GM23248 (cell line): ENCODE data around the gene LYSMD4. TPM values are rescaled to one million over a fixed set of nuclear protein-coding genes. Genes with fewer than 3 reads are reported as not detected.

Source experiments
- DNase-seq: peaks from one replicate; pipeline ENCODE4 v3.0.0-alpha.2; 2015
- H2AFZ ChIP-seq: fragments of 200-600 bp; sonication (generic); 2 replicates; pipeline ENCODE4 v1.6.1; 2016; ENCODE audit warnings: antibody characterized with exemption
- H3F3A ChIP-seq: fragments of 200-600 bp; sonication (generic); 2 replicates; pipeline ENCODE4 v1.6.1; 2016; ENCODE audit warnings: mild to moderate bottlenecking, antibody characterized with exemption, mixed run types; ENCODE audit not compliant: insufficient read depth
- H3K27ac ChIP-seq: fragments of 200-600 bp; sonication (generic); 2 replicates; pipeline ENCODE4 v1.5.1; 2016; ENCODE audit warnings: mild to moderate bottlenecking
- H3K27me3 ChIP-seq: fragments of 200-600 bp; sonication (generic); replicated peaks from 2 replicates; pipeline ENCODE4 v1.6.1; 2016; ENCODE audit warnings: mild to moderate bottlenecking; ENCODE audit not compliant: insufficient read depth
- H3K36me3 ChIP-seq: fragments of 200-600 bp; sonication (generic); 2 replicates; pipeline ENCODE4 v1.6.1; 2016; ENCODE audit warnings: low read depth, mild to moderate bottlenecking
- H3K4me1 ChIP-seq: fragments of 200-600 bp; sonication (generic); 2 replicates; pipeline ENCODE4 v1.6.1; 2016; ENCODE audit warnings: mild to moderate bottlenecking; ENCODE audit not compliant: insufficient read depth
- H3K4me2 ChIP-seq: fragments of 200-600 bp; sonication (generic); one replicate; pipeline ENCODE4 v1.6.1; 2016; ENCODE audit warnings: mild to moderate bottlenecking; ENCODE audit not compliant: unreplicated experiment
- H3K4me3 ChIP-seq: fragments of 200-600 bp; sonication (generic); 2 replicates; pipeline ENCODE4 v1.5.1; 2016; ENCODE audit warnings: mild to moderate bottlenecking
- H3K79me2 ChIP-seq: fragments of 200-600 bp; sonication (generic); 2 replicates; pipeline ENCODE4 v1.6.1; 2016; ENCODE audit warnings: mild to moderate bottlenecking; ENCODE audit not compliant: insufficient read depth
- H3K9ac ChIP-seq: fragments of 200-600 bp; sonication (generic); 2 replicates; pipeline ENCODE4 v1.6.1; 2016; ENCODE audit warnings: mild to moderate bottlenecking
- H3K9me2 ChIP-seq: fragments of 200-600 bp; sonication (generic); 2 replicates; pipeline ENCODE4 v1.6.1; 2016; ENCODE audit warnings: mixed run types, mild to moderate bottlenecking, moderate library complexity; ENCODE audit not compliant: insufficient read depth
- H3K9me3 ChIP-seq: fragments of 200-600 bp; sonication (generic); one replicate; pipeline ENCODE4 v1.6.1; 2017; ENCODE audit warnings: low read depth
- H4K20me1 ChIP-seq: fragments of 200-600 bp; sonication (generic); 2 replicates; pipeline ENCODE4 v1.6.0; 2016; ENCODE audit not compliant: insufficient read depth
- EZH2 ChIP-seq: fragments of 200-600 bp; sonication (generic); IDR thresholded peaks from 2 replicates; pipeline ENCODE4 v1.6.1; 2018; ENCODE audit warnings: antibody characterized with exemption, mild to moderate bottlenecking; ENCODE audit not compliant: insufficient read depth, poor library complexity, severe bottlenecking
- EZH2phosphoT487 ChIP-seq: fragments of 200-600 bp; sonication (generic); IDR thresholded peaks from 2 replicates; pipeline ENCODE4 v1.6.1; 2018; ENCODE audit warnings: antibody characterized with exemption, moderate library complexity, mild to moderate bottlenecking, low read depth; ENCODE audit not compliant: insufficient read depth
- WGBS, 2 experiments: methylation state at CpG; one replicate each; pipeline ENCODE4 v1.1.6; 2015 to 2017; ENCODE audit warnings: low lambda C conversion rate in 2 of 2, low coverage in 1 of 2; ENCODE audit errors: missing lambda C conversion rate in 2 of 2; 5-methylcytosine and 5-hydroxymethylcytosine counted together
- in situ Hi-C: fragments of 300-500 bp; cut with MboI; formaldehyde crosslinking; loops from 2 replicates; pipeline ENCODE4 v1.15.0; 2020
- polyA plus RNA-seq: library from polyadenylated mRNA; unstranded; fragments of >200 nt; fragmentation: Nextera tagmentation; extraction: Ambion mirVana; gene quantifications from 2 replicates; pipeline ENCODE4 v1.2.1, GENCODE V29; 2016
- total RNA-seq: library from RNA; depleted of rRNA; stranded (reverse); fragments of >200 nt; shearing (Covaris generic); gene quantifications from 2 replicates; pipeline ENCODE4 v1.2.3, GENCODE V29; 2014

Gene LYSMD4
- total and polyA plus RNA-seq, 2 experiments from 2014 or later: 5.2 to 8.1 TPM

DNA sequence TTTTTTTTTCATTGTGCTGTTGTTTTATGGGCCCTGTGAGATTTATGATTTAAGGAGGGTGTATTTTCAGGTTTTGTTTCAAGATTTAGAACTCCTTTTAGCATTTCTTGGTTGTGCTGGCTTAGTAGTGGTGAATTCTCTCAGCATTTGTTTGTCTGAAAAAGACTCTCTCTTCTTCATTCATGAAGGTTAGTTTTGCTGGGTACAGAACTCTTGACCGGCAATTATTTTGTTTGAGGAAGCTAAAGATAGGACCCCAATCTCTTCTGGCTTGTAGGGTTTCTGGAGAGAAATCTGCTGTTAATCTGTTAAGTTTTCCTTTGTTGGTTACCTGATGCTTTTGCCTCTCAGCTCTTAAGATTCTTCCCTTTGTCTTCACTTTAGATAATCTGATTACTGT lies 46.9 kb downstream of the LYSMD4 start:
- Histone ChIP-seq H3K27me3 (no peaks in the 10 kb centered on the region), H4K20me1 (no peaks in the 10 kb centered on the region), H3K79me2 (peaks cover 47% of the 10 kb centered on the region), H3K9ac (no peak overlapping the region), H3K36me3 (peaks cover 25% of the 10 kb centered on the region), H3F3A (peaks cover 8% of the 10 kb centered on the region), H3K4me3 (no peak overlapping the region), H3K4me2 (no peak overlapping the region), H3K9me3 (no peaks in the 10 kb centered on the region), H2AFZ (no peak overlapping the region), H3K27ac (no peak overlapping the region), H3K4me1 (peaks cover 22% of the 10 kb centered on the region), H3K9me2 (no peaks in the 10 kb centered on the region)
- WGBS, 2 experiments: 95 to 97% methylated on average over 1 of the region's 1 CpG
- DNase-seq: no peak
- in situ Hi-C loops: no loop called here
- TF ChIP-seq EZH2 (no peak), EZH2phosphoT487 (no peak)

DNA sequence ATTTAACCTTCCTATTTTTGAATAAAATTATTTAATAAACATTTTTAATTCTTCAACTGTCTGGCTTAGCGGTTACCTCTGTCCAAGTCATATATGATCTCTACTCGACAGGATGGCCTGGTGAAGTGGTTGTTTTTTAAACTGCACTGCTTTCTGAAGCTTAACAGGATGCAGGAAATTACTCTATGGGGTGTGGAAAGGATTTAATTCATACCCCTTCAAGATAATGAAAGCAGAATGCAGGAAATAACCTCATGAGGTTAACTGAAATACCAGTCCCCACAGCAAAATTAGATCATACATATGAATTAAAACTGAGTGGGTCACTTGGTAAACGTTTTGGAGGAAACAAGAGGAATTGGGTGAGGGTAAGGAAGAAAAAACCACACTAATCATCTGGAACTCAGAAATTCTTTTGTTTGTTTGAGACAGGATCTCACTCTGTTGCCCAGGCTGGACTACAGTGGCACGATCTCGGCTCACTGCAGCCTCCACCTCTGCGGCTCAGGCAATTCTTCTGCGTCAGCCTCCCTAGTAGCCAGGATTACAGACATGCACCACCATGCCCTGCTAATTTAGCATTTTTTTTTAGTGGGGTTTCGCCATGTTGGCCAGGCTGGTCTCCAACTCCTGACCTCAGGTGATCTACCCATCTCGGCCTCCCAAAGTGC lies 50.1 kb downstream of the LYSMD4 start:
- Histone ChIP-seq H3K27ac (peak overlapping the region; percentile 59), H3K4me1 (peaks cover 25% of the 10 kb centered on the region), H3K4me3 (no peak overlapping the region), H3K9me3 (no peaks in the 10 kb centered on the region), H3K79me2 (peaks cover 39% of the 10 kb centered on the region), H2AFZ (no peak overlapping the region), H3K27me3 (no peaks in the 10 kb centered on the region), H4K20me1 (no peaks in the 10 kb centered on the region), H3K9me2 (no peaks in the 10 kb centered on the region), H3K9ac (peak overlapping the region; percentile 27), H3F3A (peaks cover 17% of the 10 kb centered on the region), H3K36me3 (peaks cover 29% of the 10 kb centered on the region), H3K4me2 (peak overlapping the region; percentile 64)
- WGBS, 2 experiments: 67 to 70% methylated on average over 9 of the region's 9 CpGs
- TF ChIP-seq EZH2 (no peak), EZH2phosphoT487 (no peak)
- in situ Hi-C loops: no loop called here
- peak; percentile 41 for DNase-seq

DNA sequence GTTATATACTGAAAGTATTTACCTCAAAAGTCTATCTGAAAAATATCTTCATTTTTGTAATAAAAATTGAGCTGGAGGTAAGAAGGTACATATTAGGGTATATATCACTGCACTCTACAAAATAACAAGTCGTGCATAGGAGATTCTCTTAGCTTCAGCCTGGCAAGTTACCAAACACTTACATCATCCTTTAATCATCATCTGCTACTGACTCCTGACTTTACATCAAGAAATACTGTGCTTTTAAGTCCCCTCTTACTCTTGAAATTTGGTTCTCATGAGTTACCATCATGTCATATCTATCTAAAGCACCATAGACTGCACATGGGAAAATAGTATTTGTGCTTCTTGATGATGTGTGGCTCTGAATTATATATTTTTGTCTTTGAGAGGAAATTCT lies 50.8 kb downstream of the LYSMD4 start:
- Histone ChIP-seq H3K27me3 (no peaks in the 10 kb centered on the region), H2AFZ (no peak overlapping the region), H3K9ac (peak overlapping the region; percentile 27), H3K4me2 (peak overlapping the region; percentile 64), H3K27ac (peak overlapping the region; percentile 59), H3K9me3 (no peaks in the 10 kb centered on the region), H3K4me3 (no peak overlapping the region), H3K4me1 (peaks cover 25% of the 10 kb centered on the region), H3K9me2 (no peaks in the 10 kb centered on the region), H3F3A (peaks cover 19% of the 10 kb centered on the region), H3K36me3 (peaks cover 26% of the 10 kb centered on the region), H3K79me2 (peaks cover 32% of the 10 kb centered on the region), H4K20me1 (no peaks in the 10 kb centered on the region)
- WGBS, 2 experiments: 39 to 47% methylated on average over 1 of the region's 1 CpG
- TF ChIP-seq EZH2 (no peak), EZH2phosphoT487 (no peak)
- in situ Hi-C loops: no loop called here
- DNase-seq: peak; percentile 82

DNA sequence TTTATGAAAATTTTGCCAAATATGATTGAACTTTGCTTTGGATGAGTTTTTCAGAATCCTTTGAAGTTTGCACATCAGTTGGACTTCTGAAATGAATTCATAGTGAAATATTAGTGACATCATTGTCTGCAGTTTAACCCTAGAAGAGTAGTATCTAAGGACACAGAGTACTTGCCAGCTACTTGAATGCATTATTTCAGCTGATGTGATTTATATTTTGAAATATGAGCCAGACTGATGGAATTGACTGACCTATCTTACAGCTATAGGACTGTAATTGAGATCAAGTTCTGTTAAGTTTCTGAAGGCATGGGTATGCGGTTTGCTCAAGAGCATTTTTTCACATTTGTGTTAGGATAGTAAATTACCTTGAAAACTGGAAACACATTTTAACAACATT lies 51.2 kb downstream of the LYSMD4 start:
- Histone ChIP-seq H3K27ac (peak overlapping the region; percentile 4; the same call in 1 of the 2 replicates), H3K9me2 (no peaks in the 10 kb centered on the region), H3K27me3 (no peaks in the 10 kb centered on the region), H3K4me1 (peaks cover 25% of the 10 kb centered on the region), H3K4me3 (no peak overlapping the region), H3K36me3 (peaks cover 26% of the 10 kb centered on the region), H2AFZ (no peak overlapping the region), H3F3A (peaks cover 24% of the 10 kb centered on the region), H3K79me2 (peaks cover 27% of the 10 kb centered on the region), H3K4me2 (no peak overlapping the region), H3K9me3 (no peaks in the 10 kb centered on the region), H3K9ac (no peak overlapping the region), H4K20me1 (no peaks in the 10 kb centered on the region)
- in situ Hi-C loops: no loop called here
- no peak for TF ChIP-seq EZH2
- DNase-seq: no peak
- WGBS, 2 experiments: 64 to 70% methylated on average over 1 of the region's 1 CpG

DNA sequence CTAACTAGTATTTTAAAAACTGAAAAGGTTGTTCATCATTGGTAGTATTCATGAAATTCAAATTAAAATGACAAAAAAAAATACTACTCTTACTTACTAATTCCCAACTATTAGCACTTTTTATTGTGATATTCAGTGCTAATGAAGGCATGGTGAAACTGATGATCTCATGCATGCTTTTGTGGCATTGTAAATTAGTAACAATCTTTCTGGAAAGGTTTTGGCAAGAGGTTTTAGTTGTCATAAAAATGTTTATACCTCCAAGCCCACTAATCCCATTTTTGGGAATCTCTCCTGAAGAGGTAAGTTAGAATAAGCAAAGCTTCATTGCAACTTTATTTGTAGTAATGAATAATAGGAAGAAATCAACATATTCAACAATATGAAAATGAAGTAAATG lies 53.0 kb downstream of the LYSMD4 start:
- no peak for DNase-seq
- no peaks in the 10 kb centered on the region for H3K9me2 ChIP-seq
- H3K27ac ChIP-seq: no peak overlapping the region
- H3K27me3 ChIP-seq: no peaks in the 10 kb centered on the region
- peaks cover 25% of the 10 kb centered on the region for H3K4me1 ChIP-seq
- H3K4me2 ChIP-seq: no peak overlapping the region
- no peak overlapping the region for H2AFZ ChIP-seq
- H3F3A ChIP-seq: peaks cover 24% of the 10 kb centered on the region
- TF ChIP-seq EZH2phosphoT487: no peak
- TF ChIP-seq EZH2: no peak
- no peaks in the 10 kb centered on the region for H3K9me3 ChIP-seq
- H3K36me3 ChIP-seq: peaks cover 25% of the 10 kb centered on the region
- H3K79me2 ChIP-seq: peaks cover 11% of the 10 kb centered on the region
- no peak overlapping the region for H3K9ac ChIP-seq
- no peak overlapping the region for H3K4me3 ChIP-seq
- in situ Hi-C loops: no loop called here
- H4K20me1 ChIP-seq: no peaks in the 10 kb centered on the region
